ENCODE data around the gene NSF. TPM values are rescaled to one million over a fixed set of nuclear protein-coding genes. Genes with fewer than 3 reads are reported as not detected.
"Not testable (repeated sequence)": the region's sequence is repeated elsewhere in the genome, so short reads cannot be mapped to it uniquely, and the experiment has no call there.

Gene NSF
- total RNA-seq, 1 donor from 2014 or later, result 43.0 TPM

DNA sequence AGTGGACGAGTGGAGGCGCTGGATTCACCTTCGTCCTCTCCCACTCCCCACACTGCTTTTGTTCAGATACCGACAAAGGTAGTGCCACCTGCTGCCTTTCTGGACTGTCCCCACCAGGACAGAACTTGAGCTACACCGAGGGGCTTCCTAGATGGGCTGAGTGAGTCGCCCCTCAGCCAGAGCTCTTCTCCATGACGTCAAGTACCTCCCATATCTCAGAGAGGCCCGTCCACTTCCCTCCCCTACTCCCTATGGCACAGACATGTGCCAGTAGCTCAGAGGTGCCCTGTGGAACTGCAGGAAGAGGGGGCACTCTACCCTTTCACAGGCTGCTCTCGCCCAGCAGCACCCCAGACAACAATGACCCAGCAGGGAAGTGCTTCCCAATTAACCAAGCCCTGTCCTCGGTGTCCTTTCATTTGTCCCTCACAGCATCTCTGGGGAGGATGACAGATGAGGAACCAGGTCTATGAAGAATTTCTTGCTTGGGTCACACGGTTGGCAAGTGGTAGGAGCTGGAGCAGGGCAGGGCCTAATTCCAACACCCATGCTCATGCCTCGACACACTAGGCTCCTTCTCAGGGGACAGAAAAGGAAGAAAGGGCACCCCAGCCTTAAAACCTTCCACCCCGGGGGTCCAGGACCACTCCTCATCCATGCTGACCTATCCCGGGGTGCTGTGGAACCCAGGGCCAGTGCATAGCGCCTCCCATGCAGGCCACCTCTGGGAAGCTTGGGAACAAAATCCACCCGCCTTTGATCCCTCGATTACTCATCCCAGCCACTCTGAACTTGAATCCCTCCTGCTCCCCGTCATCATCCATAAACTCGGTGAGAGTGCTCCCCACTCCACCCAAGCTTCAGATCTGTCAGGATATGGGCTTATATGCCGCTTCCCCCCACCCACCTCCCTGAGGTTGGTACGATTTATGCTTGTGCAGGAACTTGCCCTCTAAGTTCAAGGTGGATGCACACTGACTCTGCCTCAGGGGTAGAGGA lies 176.3 kb downstream of the NSF start:
- TF ChIP-seq, protein P1, sequence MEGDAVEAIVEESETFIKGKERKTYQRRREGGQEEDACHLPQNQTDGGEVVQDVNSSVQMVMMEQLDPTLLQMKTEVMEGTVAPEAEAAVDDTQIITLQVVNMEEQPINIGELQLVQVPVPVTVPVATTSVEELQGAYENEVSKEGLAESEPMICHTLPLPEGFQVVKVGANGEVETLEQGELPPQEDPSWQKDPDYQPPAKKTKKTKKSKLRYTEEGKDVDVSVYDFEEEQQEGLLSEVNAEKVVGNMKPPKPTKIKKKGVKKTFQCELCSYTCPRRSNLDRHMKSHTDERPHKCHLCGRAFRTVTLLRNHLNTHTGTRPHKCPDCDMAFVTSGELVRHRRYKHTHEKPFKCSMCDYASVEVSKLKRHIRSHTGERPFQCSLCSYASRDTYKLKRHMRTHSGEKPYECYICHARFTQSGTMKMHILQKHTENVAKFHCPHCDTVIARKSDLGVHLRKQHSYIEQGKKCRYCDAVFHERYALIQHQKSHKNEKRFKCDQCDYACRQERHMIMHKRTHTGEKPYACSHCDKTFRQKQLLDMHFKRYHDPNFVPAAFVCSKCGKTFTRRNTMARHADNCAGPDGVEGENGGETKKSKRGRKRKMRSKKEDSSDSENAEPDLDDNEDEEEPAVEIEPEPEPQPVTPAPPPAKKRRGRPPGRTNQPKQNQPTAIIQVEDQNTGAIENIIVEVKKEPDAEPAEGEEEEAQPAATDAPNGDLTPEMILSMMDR (IDR thresholded peaks at IDR 0.05), result no peak
- TF ChIP-seq EZH2 (IDR thresholded peaks at IDR 0.05), result no peak
- no peak for TF ChIP-seq EZH2phosphoT487 (IDR thresholded peaks at IDR 0.05)
- H3K4me2 ChIP-seq, result no peak overlapping the region
- peak overlapping the region; percentile 82 for H3K27ac Mint-ChIP-seq
- no peak overlapping the region for H3K27ac ChIP-seq
- H3K4me1 ChIP-seq, result no peaks in the 10 kb centered on the region
- H3K4me3 Mint-ChIP-seq, result peak overlapping the region; percentile 13
- H3K4me3 ChIP-seq, result no peak overlapping the region
- no peak for DNase-seq (ENCODE audit: low spot score)
- H3K36me3 ChIP-seq, result no peaks in the 10 kb centered on the region
- H3F3A ChIP-seq (ENCODE audit: low read depth), result peaks cover 15% of the 10 kb centered on the region
- H3K27me3 Mint-ChIP-seq (ENCODE audit: insufficient read depth, low read depth), result peaks cover 18% of the 10 kb centered on the region
- H3K9me3 ChIP-seq (ENCODE audit: low read depth), result no peaks in the 10 kb centered on the region
- peaks cover 42% of the 10 kb centered on the region for H3K36me3 Mint-ChIP-seq
- no peaks in the 10 kb centered on the region for H3K79me2 ChIP-seq (ENCODE audit: low read depth)
- no peaks in the 10 kb centered on the region for H4K20me1 ChIP-seq (ENCODE audit: low read depth)
- H3K9me3 Mint-ChIP-seq, result no peaks in the 10 kb centered on the region
- H3K27me3 ChIP-seq, result peaks cover 31% of the 10 kb centered on the region
- peaks cover 61% of the 10 kb centered on the region for H3K4me1 Mint-ChIP-seq
- H3K9ac ChIP-seq, result no peak overlapping the region
- H2AFZ ChIP-seq (replicated peaks), result no peak overlapping the region

DNA sequence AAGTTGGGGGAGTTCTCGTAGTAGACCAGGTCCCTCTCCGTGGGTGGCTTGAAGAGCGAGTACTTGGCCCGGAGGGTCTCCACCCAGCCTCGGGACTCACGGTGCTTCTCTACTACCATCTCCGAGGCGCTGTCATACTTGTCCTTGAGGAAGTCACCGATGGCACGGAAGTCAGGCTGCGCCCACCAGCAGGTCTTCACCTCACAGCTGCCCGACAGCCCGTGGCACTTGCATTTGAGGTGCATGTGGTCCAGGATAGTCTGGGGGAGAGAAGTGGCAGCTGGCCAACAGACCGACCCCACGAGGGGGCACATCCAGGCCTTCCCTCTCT lies 178.0 kb downstream of the NSF start:
- H3K27ac ChIP-seq, result no peak overlapping the region
- H3K9ac ChIP-seq, result no peak overlapping the region
- H2AFZ ChIP-seq (replicated peaks), result no peak overlapping the region
- no peaks in the 10 kb centered on the region for H3K9me3 ChIP-seq (ENCODE audit: low read depth)
- H3K36me3 Mint-ChIP-seq, result peaks cover 34% of the 10 kb centered on the region
- peaks cover 48% of the 10 kb centered on the region for H3K27me3 ChIP-seq
- no peaks in the 10 kb centered on the region for H3K36me3 ChIP-seq
- TF ChIP-seq EZH2 (IDR thresholded peaks at IDR 0.05) (no peak), EZH2phosphoT487 (IDR thresholded peaks at IDR 0.05) (no peak)
- TF ChIP-seq, protein P1 (IDR thresholded peaks at IDR 0.05), result no peak
- no peak overlapping the region for H3K4me3 ChIP-seq
- no peak overlapping the region for H3K4me3 Mint-ChIP-seq
- H3K27ac Mint-ChIP-seq, result peak overlapping the region; percentile 63
- no peak for DNase-seq (ENCODE audit: low spot score)
- H3K27me3 Mint-ChIP-seq (ENCODE audit: insufficient read depth, low read depth), result peaks cover 15% of the 10 kb centered on the region
- H3K9me3 Mint-ChIP-seq, result no peaks in the 10 kb centered on the region
- H3F3A ChIP-seq (ENCODE audit: low read depth), result peaks cover 30% of the 10 kb centered on the region
- no peak overlapping the region for H3K4me2 ChIP-seq
- peaks cover 62% of the 10 kb centered on the region for H3K4me1 Mint-ChIP-seq
- peaks cover 13% of the 10 kb centered on the region for H3K4me1 ChIP-seq
- peaks cover 11% of the 10 kb centered on the region for H4K20me1 ChIP-seq (ENCODE audit: low read depth)
- H3K79me2 ChIP-seq (ENCODE audit: low read depth), result no peaks in the 10 kb centered on the region

DNA sequence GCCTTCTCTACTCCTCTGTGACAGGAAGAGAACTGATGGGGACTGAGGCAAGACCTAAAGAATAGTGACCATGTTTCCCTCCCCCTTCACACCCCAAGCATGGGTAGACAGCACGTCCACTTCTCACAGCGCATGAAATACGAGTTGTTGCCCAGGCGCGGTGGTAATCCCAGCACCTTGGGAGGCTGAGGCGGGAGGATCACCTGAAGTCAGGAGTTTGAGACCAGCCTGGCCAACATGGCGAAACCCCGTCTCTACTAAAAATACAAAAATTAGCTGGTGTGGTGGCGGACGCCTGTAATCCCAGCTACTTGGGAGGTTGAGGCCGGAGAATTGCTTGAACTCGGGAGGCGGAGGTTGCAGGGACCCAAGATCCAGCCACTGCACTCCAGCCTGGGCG lies 178.4 kb downstream of the NSF start:
- not testable (repeated sequence) for H3K36me3 ChIP-seq; H3K4me3 Mint-ChIP-seq; H3K27ac ChIP-seq; H2AFZ ChIP-seq (replicated peaks); H3K4me3 ChIP-seq; DNase-seq (ENCODE audit: low spot score); H3K9ac ChIP-seq; H3K27ac Mint-ChIP-seq; H3K9me3 Mint-ChIP-seq; H3K79me2 ChIP-seq (ENCODE audit: low read depth); H3K9me3 ChIP-seq (ENCODE audit: low read depth); H3K4me2 ChIP-seq
- H3K27me3 ChIP-seq, result peaks cover 51% of the 10 kb centered on the region
- Mint-ChIP-seq H3K27me3 (ENCODE audit: insufficient read depth, low read depth) (peaks cover 13% of the 10 kb centered on the region), H3K36me3 (peaks cover 31% of the 10 kb centered on the region), H3K4me1 (peaks cover 63% of the 10 kb centered on the region)
- peaks cover 30% of the 10 kb centered on the region for H3F3A ChIP-seq (ENCODE audit: low read depth)
- H3K4me1 ChIP-seq, result peaks cover 13% of the 10 kb centered on the region
- peaks cover 11% of the 10 kb centered on the region for H4K20me1 ChIP-seq (ENCODE audit: low read depth)

All from neural progenitor cell (in vitro differentiated cells).